K562 (cell line): Measurements from ENCODE around the gene ANAPC16. TPM values are rescaled to one million over a fixed set of nuclear protein-coding genes. Genes with fewer than 3 reads are reported as not detected.

Experiments
- ADNP ChIP-seq: fragments of 200-800 bp; sonication (Bioruptor generic); IDR thresholded peaks from 2 replicates; pipeline ENCODE4 v1.6.1; 2016; ENCODE audit warnings: missing genetic modification characterization, missing compliant biosample characterization
- BDP1 ChIP-seq: IDR thresholded peaks from 3 replicates; pipeline ENCODE4 v1.6.1; 2011; ENCODE audit not compliant: insufficient read length, insufficient read depth
- DIDO1 ChIP-seq: fragments of 450-650 bp; IDR thresholded peaks from 2 replicates; pipeline ENCODE4 v1.6.1; 2016; ENCODE audit warnings: low read depth, missing biosample characterization, missing genetic modification characterization
- ELF1 ChIP-seq: fragments of 200-800 bp; sonication (Bioruptor generic); IDR thresholded peaks from 2 replicates; pipeline ENCODE4 v1.6.1; 2016; ENCODE audit warnings: missing genetic modification characterization, missing compliant biosample characterization
- ELF2 ChIP-seq: fragments of 250-450 bp; sonication (Bioruptor Pico); IDR thresholded peaks from 2 replicates; pipeline ENCODE4 v1.5.0; 2021; ENCODE audit warnings: mild to moderate bottlenecking
- FIP1L1 ChIP-seq: fragments of 200-400 bp; formaldehyde crosslinking; IDR thresholded peaks from 2 replicates; pipeline ENCODE4 v1.6.1; 2018; ENCODE audit warnings: mild to moderate bottlenecking, low read depth, low read length; ENCODE audit not compliant: poor library complexity, severe bottlenecking
- GABPA ChIP-seq: fragments of 200-800 bp; sonication (Bioruptor generic); conservative IDR thresholded peaks from 2 replicates; pipeline ENCODE4 v1.6.1; 2016; ENCODE audit warnings: low read depth, missing genetic modification characterization, missing compliant biosample characterization
- HMG20B ChIP-seq: fragments of 250-450 bp; sonication (Bioruptor Pico); IDR thresholded peaks from 2 replicates; pipeline ENCODE4 v1.5.0; 2021; ENCODE audit warnings: mild to moderate bottlenecking
- KLF10 ChIP-seq: fragments of 250-450 bp; sonication (Bioruptor Pico); IDR thresholded peaks from 2 replicates; pipeline ENCODE4 v1.6.1; 2021; ENCODE audit warnings: matching md5 sums
- MEIS2 ChIP-seq: fragments of 450-650 bp; IDR thresholded peaks from 2 replicates; pipeline ENCODE4 v1.6.1; 2014; ENCODE audit warnings: mild to moderate bottlenecking; ENCODE audit not compliant: partially characterized antibody
- SIX5 ChIP-seq, 2 experiments: IDR thresholded peaks; 2 replicates each; pipeline ENCODE4 v1.6.1; 2011; ENCODE audit warnings: low read length in 2 of 2, borderline replicate concordance in 1 of 2, low read depth in 1 of 2, mild to moderate bottlenecking in 1 of 2, moderate library complexity in 1 of 2; ENCODE audit not compliant: insufficient read depth in 1 of 2
- SMARCA5 ChIP-seq: fragments of 450-650 bp; IDR thresholded peaks from 2 replicates; pipeline ENCODE4 v1.6.1; 2016
- ZBTB40 ChIP-seq, 2 experiments: fragments of 450-650 bp in 1 of 2; sonication (generic) in 1 of 2; formaldehyde crosslinking in 1 of 2; IDR thresholded peaks; 2 replicates each; pipeline versions ENCODE4 v1.7.1 to v1.9.0; 2016 to 2022; ENCODE audit warnings: inconsistent platforms in 1 of 2, mild to moderate bottlenecking in 1 of 2, missing genetic modification reagents in 1 of 2
- ZNF583 ChIP-seq: fragments of 250-450 bp; sonication (Bioruptor Pico); IDR thresholded peaks from 2 replicates; pipeline ENCODE4 v1.4.0; 2020
- polyA plus RNA-seq, 8 experiments: library from polyadenylated mRNA; depleted of rRNA in 4 of 8; stranded (reverse) in 5 of 8; unstranded in 3 of 8; fragments of >200 nt; fragmentation: Nextera tagmentation in 2 of 8; fragmentation: Illumina TruSeq in 1 of 8; extraction: Ambion mirVana in 2 of 8; extraction: Trizol in 1 of 8; gene quantifications; 2 replicates each; pipeline versions ENCODE4 v1.2.1 to v1.2.3, GENCODE V29; 2011 to 2014; ENCODE audit warnings: inconsistent platforms in 1 of 8, missing spikeins in 1 of 8
- total RNA-seq, 7 experiments: library from RNA; depleted of rRNA in 6 of 7; stranded (reverse); fragments of >200 nt in 6 of 7; fragmentation: Illumina TruSeq in 2 of 7; extraction: Trizol in 2 of 7; gene quantifications; 2 replicates each; pipeline versions ENCODE4 v1.2.1 to v1.2.3, GENCODE V29; 2011 to 2021; ENCODE audit warnings: low replicate concordance in 1 of 7
- TF ChIP-seq, protein P1 (sequence below): IDR thresholded peaks from 2 replicates; pipeline ENCODE4 v1.6.1; 2016; ENCODE audit warnings: missing genetic modification characterization, missing compliant biosample characterization
- TF ChIP-seq, protein P2 (sequence below), 2 experiments: fragments of 450-650 bp in 1 of 2; sonication (generic) in 1 of 2; formaldehyde crosslinking; conservative IDR thresholded peaks; 2 replicates each; pipeline versions ENCODE4 v1.4.0 to v1.8.1; 2020 to 2022; ENCODE audit warnings: mild to moderate bottlenecking in 1 of 2, missing genetic modification reagents in 1 of 2

The ANAPC16 gene
- total and polyA plus RNA-seq, 9 of the 15 experiments (the other 6 are each of a cell fraction or from before 2014, with no cell fraction given): 42.6 to 208 (median 108) TPM

DNA sequence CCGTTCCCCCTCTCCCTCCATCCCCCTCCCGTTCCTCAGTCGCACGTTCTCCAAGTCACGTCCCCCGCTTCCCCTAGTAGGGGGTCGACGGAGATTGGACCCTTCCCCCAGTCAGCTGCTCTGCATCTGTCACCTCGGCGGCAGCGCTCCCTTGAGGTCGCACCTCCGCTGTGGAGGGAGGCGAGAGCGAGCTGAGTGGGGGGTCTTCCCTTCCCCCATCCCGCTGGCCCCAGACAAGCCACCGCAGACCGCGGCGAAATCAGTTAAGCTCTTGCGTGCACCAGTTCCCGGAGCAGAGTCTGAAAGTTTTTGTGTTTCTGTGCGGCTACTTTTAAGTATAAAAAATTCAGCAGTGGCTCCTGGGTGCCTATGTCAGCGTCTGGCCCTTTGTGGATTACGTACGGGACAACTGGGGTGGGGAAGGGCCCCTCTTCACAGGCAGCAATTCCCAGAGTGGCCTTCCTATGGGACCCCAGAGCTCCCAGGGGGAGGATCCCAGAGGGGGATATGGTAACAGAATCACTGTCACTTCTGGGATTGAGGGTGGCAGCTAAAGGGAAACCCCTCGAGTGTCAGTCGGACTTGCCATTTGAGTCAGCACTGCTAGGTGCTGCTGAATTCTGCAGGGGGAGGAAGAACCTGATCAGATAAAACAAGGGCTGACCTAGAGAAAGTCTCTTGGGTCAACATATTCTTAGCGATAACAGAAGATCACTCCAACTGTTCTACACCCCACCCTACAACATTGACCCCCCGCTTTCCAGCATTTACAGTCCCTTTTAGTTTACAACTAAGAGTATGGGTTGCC, 45.4 kb downstream of the ANAPC16 start (continued):
- TF ChIP-seq ZBTB40 (IDR thresholded peaks at IDR 0.05) (no peak), ZBTB40 (CRISPR knock-in tag; IDR thresholded peaks at IDR 0.05) (no peak), FIP1L1 (peak; percentile 60), KLF10 (CRISPR knock-in tag) (no peak), BDP1 (no peak), SMARCA5 (no peak), ADNP (tag) (no peak), MEIS2 (no peak), HMG20B (CRISPR knock-in tag) (no peak), DIDO1 (no peak), GABPA (tag) (no peak; the same call in 1 of the 2 replicates), ELF2 (CRISPR knock-in tag) (no peak), ELF1 (tag) (no peak), ZNF583 (no peak), SIX5 (IDR thresholded peaks at IDR 0.05; ENCODE audit: borderline replicate concordance in 1 of 2, insufficient read depth in 1 of 2, low read depth in 1 of 2, low read length in 2 of 2) (no peak)
- TF ChIP-seq, protein P1, sequence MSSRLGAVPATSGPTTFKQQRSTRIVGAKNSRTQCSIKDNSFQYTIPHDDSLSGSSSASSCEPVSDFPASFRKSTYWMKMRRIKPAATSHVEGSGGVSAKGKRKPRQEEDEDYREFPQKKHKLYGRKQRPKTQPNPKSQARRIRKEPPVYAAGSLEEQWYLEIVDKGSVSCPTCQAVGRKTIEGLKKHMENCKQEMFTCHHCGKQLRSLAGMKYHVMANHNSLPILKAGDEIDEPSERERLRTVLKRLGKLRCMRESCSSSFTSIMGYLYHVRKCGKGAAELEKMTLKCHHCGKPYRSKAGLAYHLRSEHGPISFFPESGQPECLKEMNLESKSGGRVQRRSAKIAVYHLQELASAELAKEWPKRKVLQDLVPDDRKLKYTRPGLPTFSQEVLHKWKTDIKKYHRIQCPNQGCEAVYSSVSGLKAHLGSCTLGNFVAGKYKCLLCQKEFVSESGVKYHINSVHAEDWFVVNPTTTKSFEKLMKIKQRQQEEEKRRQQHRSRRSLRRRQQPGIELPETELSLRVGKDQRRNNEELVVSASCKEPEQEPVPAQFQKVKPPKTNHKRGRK (tag): no peak
- TF ChIP-seq, protein P2, sequence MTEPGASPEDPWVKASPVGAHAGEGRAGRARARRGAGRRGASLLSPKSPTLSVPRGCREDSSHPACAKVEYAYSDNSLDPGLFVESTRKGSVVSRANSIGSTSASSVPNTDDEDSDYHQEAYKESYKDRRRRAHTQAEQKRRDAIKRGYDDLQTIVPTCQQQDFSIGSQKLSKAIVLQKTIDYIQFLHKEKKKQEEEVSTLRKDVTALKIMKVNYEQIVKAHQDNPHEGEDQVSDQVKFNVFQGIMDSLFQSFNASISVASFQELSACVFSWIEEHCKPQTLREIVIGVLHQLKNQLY (CRISPR knock-in tag; conservative IDR thresholded peaks at IDR 0.05): 0 out of 4 replicates have a peak, but pooled peaks of 1 of the 2 experiments have one; percentile 34
